Neural cell (in vitro differentiated cells): ENCODE results near the gene MAGI2. TPM values are rescaled to one million over a fixed set of nuclear protein-coding genes. Genes with fewer than 3 reads are reported as not detected.

Source experiments
- H2AFZ ChIP-seq: fragments of 200-600, 300-800 bp; sonication (generic), shearing (Covaris generic); 2 replicates; pipeline ENCODE4 v1.6.0; 2014; ENCODE audit warnings: low read depth, mild to moderate bottlenecking, antibody characterized with exemption, low read length, moderate library complexity
- H3F3A ChIP-seq: fragments of 200-600 bp; shearing (Covaris generic); 2 replicates; pipeline ENCODE4 v1.6.1; 2016; ENCODE audit warnings: mild to moderate bottlenecking, moderate library complexity, mixed read lengths, antibody characterized with exemption, low read length; ENCODE audit not compliant: insufficient read depth, poor library complexity, severe bottlenecking
- H3K27ac ChIP-seq: fragments of 200-600, 300-800 bp; sonication (generic), shearing (Covaris generic); 2 replicates; pipeline ENCODE4 v1.5.1; 2014; ENCODE audit warnings: mild to moderate bottlenecking, low read length, moderate library complexity
- H3K27me3 ChIP-seq: fragments of 300-800, 200-600 bp; sonication (generic), shearing (Covaris generic); 2 replicates; pipeline ENCODE4 v1.6.0; 2014; ENCODE audit warnings: mild to moderate bottlenecking, low read depth, low read length, moderate library complexity; ENCODE audit not compliant: insufficient read depth
- H3K36me3 ChIP-seq: fragments of 300-800, 200-600 bp; sonication (generic), shearing (Covaris generic); 2 replicates; pipeline ENCODE4 v1.5.1; 2014; ENCODE audit warnings: mild to moderate bottlenecking, antibody characterized with exemption, low read length, moderate library complexity; ENCODE audit not compliant: insufficient read depth
- H3K4me2 ChIP-seq: fragments of 300-800, 200-600 bp; sonication (generic), shearing (Covaris generic); 2 replicates; pipeline ENCODE4 v1.6.0; 2014; ENCODE audit warnings: mild to moderate bottlenecking, low read length
- H3K4me3 ChIP-seq: fragments of 300-800, 200-600 bp; sonication (generic), shearing (Covaris generic); 2 replicates; pipeline ENCODE4 v1.5.1; 2014; ENCODE audit warnings: mild to moderate bottlenecking, low read length, moderate library complexity
- H3K79me2 ChIP-seq: fragments of 200-600 bp; shearing (Covaris generic); replicated peaks from 2 replicates; pipeline ENCODE4 v1.6.0; 2014; ENCODE audit warnings: mild to moderate bottlenecking, low read length, moderate library complexity; ENCODE audit not compliant: insufficient read depth
- H3K9ac ChIP-seq: fragments of 300-800, 200-600 bp; sonication (generic), shearing (Covaris generic); 2 replicates; pipeline ENCODE4 v1.6.1; 2016; ENCODE audit warnings: mild to moderate bottlenecking, low read length, mixed read lengths
- H3K9me2 ChIP-seq: fragments of 200-600 bp; shearing (Covaris generic); 2 replicates; pipeline ENCODE4 v1.6.1; 2016; ENCODE audit warnings: mild to moderate bottlenecking, low read length, mixed read lengths; ENCODE audit not compliant: insufficient read depth
- H3K9me3 ChIP-seq: fragments of 200-600, 300-800 bp; sonication (generic), shearing (Covaris generic); 2 replicates; pipeline ENCODE4 v1.6.1; 2016; ENCODE audit warnings: mild to moderate bottlenecking, mixed run types, low read length, moderate library complexity, mixed read lengths
- H4K20me1 ChIP-seq: fragments of 200-600 bp; shearing (Covaris generic); 2 replicates; pipeline ENCODE4 v1.6.1; 2016; ENCODE audit warnings: mild to moderate bottlenecking, mixed run types; ENCODE audit not compliant: insufficient read depth
- CTCF ChIP-seq: fragments of 450-650 bp; IDR thresholded peaks from 2 replicates; pipeline ENCODE4 v1.5.1; 2014; ENCODE audit warnings: antibody characterized with exemption, mild to moderate bottlenecking, moderate library complexity; ENCODE audit not compliant: poor library complexity, severe bottlenecking
- EP300 ChIP-seq: fragments of 450-650 bp; conservative IDR thresholded peaks from 2 replicates; pipeline ENCODE4 v1.6.1; 2014; ENCODE audit warnings: antibody characterized with exemption, mild to moderate bottlenecking, moderate library complexity; ENCODE audit not compliant: poor library complexity, severe bottlenecking
- EZH2 ChIP-seq: fragments of 200-600, 300-800 bp; shearing (Covaris generic), sonication (generic); IDR thresholded peaks from 2 replicates; pipeline ENCODE4 v1.6.1; 2014; ENCODE audit warnings: antibody characterized with exemption, low read length, borderline replicate concordance, mild to moderate bottlenecking; ENCODE audit not compliant: insufficient read depth, poor library complexity, severe bottlenecking
- MXI1 ChIP-seq: fragments of 450-650 bp; conservative IDR thresholded peaks from 2 replicates; pipeline ENCODE4 v1.6.1; 2014; ENCODE audit warnings: antibody characterized with exemption, mild to moderate bottlenecking; ENCODE audit not compliant: poor library complexity, severe bottlenecking
- POLR2AphosphoS5 ChIP-seq: IDR thresholded peaks from 2 replicates; pipeline ENCODE4 v1.6.1; 2012
- RAD21 ChIP-seq: fragments of 450-650 bp; conservative IDR thresholded peaks from 2 replicates; pipeline ENCODE4 v1.6.1; 2014; ENCODE audit warnings: antibody characterized with exemption, mild to moderate bottlenecking, moderate library complexity
- REST ChIP-seq: IDR thresholded peaks from 2 replicates; pipeline ENCODE4 v1.6.1; 2012; ENCODE audit warnings: borderline replicate concordance
- SMC3 ChIP-seq: fragments of 450-650 bp; conservative IDR thresholded peaks from 2 replicates; pipeline ENCODE4 v1.6.1; 2014; ENCODE audit warnings: antibody characterized with exemption, mild to moderate bottlenecking, moderate library complexity; ENCODE audit not compliant: poor library complexity
- TAF1 ChIP-seq: IDR thresholded peaks from 2 replicates; pipeline ENCODE4 v1.6.1; 2012; ENCODE audit warnings: low read depth
- polyA plus RNA-seq: library from polyadenylated mRNA; depleted of rRNA; stranded (reverse); fragments of >200 nt; gene quantifications from 2 replicates; pipeline ENCODE4 v1.2.3, GENCODE V29; 2014

The MAGI2 gene
- polyA plus RNA-seq, 1 donor from 2014 or later = 19.3 TPM

GRCh38 chr7:78099715-78100394 is 1353.6 kb downstream of the MAGI2 start:
- Histone ChIP-seq H3K9me3 (no peaks in the 10 kb centered on the region), H3K9me2 (no peaks in the 10 kb centered on the region), H3K79me2 (no peaks in the 10 kb centered on the region), H4K20me1 (no peaks in the 10 kb centered on the region), H3K36me3 (no peaks in the 10 kb centered on the region), H3K27me3 (no peaks in the 10 kb centered on the region), H2AFZ (no peak overlapping the region), H3F3A (no peaks in the 10 kb centered on the region), H3K9ac (no peak overlapping the region), H3K4me2 (no peak overlapping the region), H3K4me3 (no peak overlapping the region), H3K27ac (no peak overlapping the region)
- TF ChIP-seq SMC3 (no peak), CTCF (no peak), EZH2 (no peak), RAD21 (no peak), MXI1 (no peak), REST (no peak), TAF1 (no peak), POLR2AphosphoS5 (no peak), EP300 (no peak)

- Histone ChIP-seq H3K27ac (no peak overlapping the region), H3K4me3 (no peak overlapping the region), H3K4me2 (no peak overlapping the region), H4K20me1 (no peaks in the 10 kb centered on the region), H3K9me3 (no peaks in the 10 kb centered on the region), H3K36me3 (no peaks in the 10 kb centered on the region), H3K27me3 (no peaks in the 10 kb centered on the region), H3F3A (no peaks in the 10 kb centered on the region), H3K9me2 (no peaks in the 10 kb centered on the region), H2AFZ (no peak overlapping the region), H3K79me2 (no peaks in the 10 kb centered on the region), H3K9ac (no peak overlapping the region)
- TF ChIP-seq EZH2 = no peak
- no peak for TF ChIP-seq CTCF
- no peak for TF ChIP-seq MXI1
- TF ChIP-seq RAD21 = no peak
- no peak for TF ChIP-seq EP300
Measured at GRCh38 chr7:78095549-78095948, 1357.9 kb downstream of the MAGI2 start.
